OCI-LY1 (cell line): ENCODE results near the gene RCBTB1.
"Not testable (repeated sequence)": the region's sequence is repeated elsewhere in the genome, so short reads cannot be mapped to it uniquely, and the experiment has no call there.

Source experiments
- H2AFZ ChIP-seq: fragments of 200-600 bp; sonication (generic), shearing (Covaris generic); 2 replicates; pipeline ENCODE4 v1.6.0; 2014; ENCODE audit warnings: antibody characterized with exemption, mild to moderate bottlenecking, low read length
- H3F3A ChIP-seq: fragments of 200-600 bp; sonication (generic), shearing (Covaris generic); 2 replicates; pipeline ENCODE4 v1.6.0; 2014; ENCODE audit warnings: mild to moderate bottlenecking, antibody characterized with exemption, low read length, moderate library complexity; ENCODE audit not compliant: insufficient read depth
- H3K27ac ChIP-seq: fragments of 200-600 bp; sonication (generic); 2 replicates; pipeline ENCODE4 v1.5.1; 2014; ENCODE audit warnings: low read length, mixed run types, mild to moderate bottlenecking, low read depth; ENCODE audit not compliant: poor library complexity, severe bottlenecking
- H3K27me3 ChIP-seq: fragments of 200-600 bp; sonication (generic); 2 replicates; pipeline ENCODE4 v1.6.0; 2014; ENCODE audit warnings: antibody characterized with exemption, mild to moderate bottlenecking, low read length, moderate library complexity; ENCODE audit not compliant: insufficient read depth
- H3K36me3 ChIP-seq: fragments of 200-600 bp; sonication (generic); 2 replicates; pipeline ENCODE4 v1.6.1; 2014; ENCODE audit warnings: mild to moderate bottlenecking, antibody characterized with exemption, low read length, moderate library complexity, mixed read lengths; ENCODE audit not compliant: insufficient read depth
- H3K4me1 ChIP-seq: fragments of 200-600 bp; sonication (generic); 2 replicates; pipeline ENCODE4 v1.5.1; 2014; ENCODE audit warnings: mild to moderate bottlenecking, low read length, moderate library complexity; ENCODE audit not compliant: insufficient read depth, severe bottlenecking
- H3K4me2 ChIP-seq: fragments of 200-600 bp; sonication (generic), shearing (Covaris generic); 2 replicates; pipeline ENCODE4 v1.6.1; 2014; ENCODE audit warnings: low read length
- H3K4me3 ChIP-seq: fragments of 200-600 bp; sonication (generic); 2 replicates; pipeline ENCODE4 v1.5.1; 2014; ENCODE audit warnings: low read length, low read depth, mild to moderate bottlenecking, mixed read lengths; ENCODE audit not compliant: poor library complexity, severe bottlenecking
- H3K79me2 ChIP-seq: fragments of 200-600 bp; shearing (Covaris generic); 2 replicates; pipeline ENCODE4 v1.6.1; 2016; ENCODE audit warnings: mixed run types, low read length, mixed read lengths; ENCODE audit not compliant: insufficient read depth
- H3K9ac ChIP-seq: fragments of 200-600 bp; sonication (generic), shearing (Covaris generic); 2 replicates; pipeline ENCODE4 v1.6.1; 2014; ENCODE audit warnings: mild to moderate bottlenecking, low read length, mixed read lengths
- H3K9me2 ChIP-seq: fragments of 200-600 bp; sonication (generic), shearing (Covaris generic); 2 replicates; pipeline ENCODE4 v1.6.1; 2014; ENCODE audit warnings: low read depth, mild to moderate bottlenecking, low read length, mixed read lengths
- H3K9me3 ChIP-seq: fragments of 200-600 bp; shearing (Covaris generic); 2 replicates; pipeline ENCODE4 v1.6.1; 2014; ENCODE audit warnings: low read length, mixed read lengths
- H4K20me1 ChIP-seq: fragments of 200-600 bp; sonication (generic), shearing (Covaris generic); 2 replicates; pipeline ENCODE4 v1.6.0; 2016; ENCODE audit warnings: mild to moderate bottlenecking, low read length; ENCODE audit not compliant: insufficient read depth
- EZH2 ChIP-seq: fragments of 200-600 bp; sonication (generic), shearing (Covaris generic); IDR thresholded peaks from 2 replicates; pipeline ENCODE4 v1.8.0; 2017; ENCODE audit warnings: borderline replicate concordance, mixed run types, mild to moderate bottlenecking, antibody characterized with exemption, low read length, moderate library complexity, mixed read lengths
- TF ChIP-seq, protein P1 (sequence below): fragments of 200-600 bp; sonication (generic), shearing (Covaris generic); IDR thresholded peaks from 2 replicates; pipeline ENCODE4 v1.5.1; 2017; ENCODE audit warnings: mild to moderate bottlenecking, antibody characterized with exemption, low read length, moderate library complexity, mixed read lengths

Gene RCBTB1

DNA sequence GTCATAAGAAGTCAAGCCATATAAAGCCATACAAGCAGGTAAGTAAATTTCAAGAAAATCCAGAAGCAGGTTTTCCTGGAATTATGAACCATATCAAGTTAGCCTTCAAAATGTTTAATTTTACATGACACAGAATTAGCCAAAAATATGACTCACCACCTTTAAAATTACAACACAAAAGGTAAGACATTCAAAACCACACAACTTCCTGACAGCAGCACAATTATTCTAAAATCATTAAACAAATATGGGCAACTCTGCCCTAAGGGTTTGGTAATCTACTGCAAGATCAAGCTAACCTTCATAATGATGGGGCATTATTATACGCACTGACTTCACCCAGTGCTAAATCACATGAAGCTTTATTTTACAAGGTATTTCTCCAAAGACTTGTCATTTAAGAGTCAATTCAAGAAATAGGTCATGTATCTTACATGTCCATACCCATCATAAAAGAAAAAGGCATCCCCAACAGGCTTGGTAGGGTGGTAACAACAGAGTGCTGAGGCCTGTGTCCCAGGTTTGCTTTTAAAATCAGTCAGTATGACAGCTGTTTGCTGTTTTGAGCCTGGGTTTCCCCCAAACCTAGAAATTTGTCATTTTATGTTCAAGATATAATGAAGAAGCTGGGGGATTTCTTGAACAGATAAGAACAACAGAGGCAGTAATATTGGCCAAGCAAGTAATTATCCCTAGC lies 15.2 kb downstream of the RCBTB1 start:
- Histone ChIP-seq H3K9me2 (no peaks in the 10 kb centered on the region), H3F3A (no peaks in the 10 kb centered on the region), H3K27me3 (no peaks in the 10 kb centered on the region), H3K4me1 (peaks cover 23% of the 10 kb centered on the region), H3K4me3 (no peak overlapping the region), H3K4me2 (no peak overlapping the region), H3K9ac (no peak overlapping the region), H3K9me3 (no peaks in the 10 kb centered on the region), H4K20me1 (no peaks in the 10 kb centered on the region), H3K79me2 (0 out of 2 replicates have a peak, but pooled peaks cover 11% of the 10 kb centered on the region), H3K27ac (no peak overlapping the region), H2AFZ (no peak overlapping the region), H3K36me3 (peaks cover 22% of the 10 kb centered on the region)
- TF ChIP-seq, protein P1, sequence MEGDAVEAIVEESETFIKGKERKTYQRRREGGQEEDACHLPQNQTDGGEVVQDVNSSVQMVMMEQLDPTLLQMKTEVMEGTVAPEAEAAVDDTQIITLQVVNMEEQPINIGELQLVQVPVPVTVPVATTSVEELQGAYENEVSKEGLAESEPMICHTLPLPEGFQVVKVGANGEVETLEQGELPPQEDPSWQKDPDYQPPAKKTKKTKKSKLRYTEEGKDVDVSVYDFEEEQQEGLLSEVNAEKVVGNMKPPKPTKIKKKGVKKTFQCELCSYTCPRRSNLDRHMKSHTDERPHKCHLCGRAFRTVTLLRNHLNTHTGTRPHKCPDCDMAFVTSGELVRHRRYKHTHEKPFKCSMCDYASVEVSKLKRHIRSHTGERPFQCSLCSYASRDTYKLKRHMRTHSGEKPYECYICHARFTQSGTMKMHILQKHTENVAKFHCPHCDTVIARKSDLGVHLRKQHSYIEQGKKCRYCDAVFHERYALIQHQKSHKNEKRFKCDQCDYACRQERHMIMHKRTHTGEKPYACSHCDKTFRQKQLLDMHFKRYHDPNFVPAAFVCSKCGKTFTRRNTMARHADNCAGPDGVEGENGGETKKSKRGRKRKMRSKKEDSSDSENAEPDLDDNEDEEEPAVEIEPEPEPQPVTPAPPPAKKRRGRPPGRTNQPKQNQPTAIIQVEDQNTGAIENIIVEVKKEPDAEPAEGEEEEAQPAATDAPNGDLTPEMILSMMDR, result no peak
- TF ChIP-seq EZH2, result no peak

DNA sequence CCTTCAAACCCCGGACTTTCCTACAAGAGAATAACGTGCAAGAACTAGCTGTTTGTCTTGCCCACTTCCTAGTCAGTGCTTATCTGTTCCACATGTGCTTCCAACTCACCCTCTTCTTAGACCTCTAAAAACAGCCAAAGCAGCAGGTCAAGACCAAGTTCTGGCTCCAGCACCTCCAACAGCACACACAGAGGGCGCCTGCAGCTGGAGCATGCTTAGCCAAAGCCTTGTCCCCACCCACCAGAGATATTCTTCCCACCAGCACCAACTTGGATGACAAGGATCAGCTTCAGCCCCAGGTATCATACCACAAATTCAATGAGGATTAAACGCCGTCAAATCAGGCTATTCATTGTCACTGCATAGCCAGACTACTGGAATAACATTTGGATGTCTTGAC lies 17.9 kb downstream of the RCBTB1 start:
- H3K4me2 ChIP-seq, result no peak overlapping the region
- no peak overlapping the region for H2AFZ ChIP-seq
- H3K9me3 ChIP-seq, result no peaks in the 10 kb centered on the region
- peaks cover 23% of the 10 kb centered on the region for H3K4me1 ChIP-seq
- no peaks in the 10 kb centered on the region for H3K27me3 ChIP-seq
- no peak overlapping the region for H3K9ac ChIP-seq
- H3K79me2 ChIP-seq, result 0 out of 2 replicates have a peak, but pooled peaks cover 11% of the 10 kb centered on the region
- H3K4me3 ChIP-seq, result no peak overlapping the region
- no peak overlapping the region for H3K27ac ChIP-seq
- TF ChIP-seq EZH2, result no peak
- TF ChIP-seq, protein P1, result no peak
- no peaks in the 10 kb centered on the region for H3F3A ChIP-seq
- no peaks in the 10 kb centered on the region for H4K20me1 ChIP-seq
- no peaks in the 10 kb centered on the region for H3K9me2 ChIP-seq
- peaks cover 27% of the 10 kb centered on the region for H3K36me3 ChIP-seq

DNA sequence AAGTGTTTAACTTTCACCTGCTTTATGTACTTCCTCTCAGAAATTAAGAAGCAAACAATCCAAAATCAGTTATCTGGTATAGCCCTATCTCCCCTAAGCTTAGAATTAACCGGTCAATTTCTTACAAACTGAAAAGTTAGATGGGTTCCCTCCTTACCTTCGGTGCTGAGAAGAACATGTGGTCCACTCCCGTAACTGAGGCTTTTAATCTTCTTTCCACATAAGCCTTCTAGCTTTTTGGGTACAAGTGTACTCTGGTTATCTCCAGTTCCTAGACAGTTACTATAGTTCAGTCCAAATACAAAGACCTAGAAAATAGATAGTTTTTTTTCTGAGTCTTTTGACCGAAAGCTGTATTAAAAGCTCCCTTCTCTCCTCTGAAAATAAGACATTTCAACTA lies 18.9 kb downstream of the RCBTB1 start:
- TF ChIP-seq, protein P1, result no peak
- TF ChIP-seq EZH2, result no peak
- Histone ChIP-seq H3K9me2 (no peaks in the 10 kb centered on the region), H3K9ac (no peak overlapping the region), H3K9me3 (no peaks in the 10 kb centered on the region), H3K27ac (no peak overlapping the region), H2AFZ (no peak overlapping the region), H3K4me2 (no peak overlapping the region), H3K36me3 (peaks cover 27% of the 10 kb centered on the region), H3K4me3 (no peak overlapping the region), H3K79me2 (0 out of 2 replicates have a peak, but pooled peaks cover 11% of the 10 kb centered on the region), H3K27me3 (no peaks in the 10 kb centered on the region), H3K4me1 (peaks cover 15% of the 10 kb centered on the region), H4K20me1 (no peaks in the 10 kb centered on the region), H3F3A (no peaks in the 10 kb centered on the region)

DNA sequence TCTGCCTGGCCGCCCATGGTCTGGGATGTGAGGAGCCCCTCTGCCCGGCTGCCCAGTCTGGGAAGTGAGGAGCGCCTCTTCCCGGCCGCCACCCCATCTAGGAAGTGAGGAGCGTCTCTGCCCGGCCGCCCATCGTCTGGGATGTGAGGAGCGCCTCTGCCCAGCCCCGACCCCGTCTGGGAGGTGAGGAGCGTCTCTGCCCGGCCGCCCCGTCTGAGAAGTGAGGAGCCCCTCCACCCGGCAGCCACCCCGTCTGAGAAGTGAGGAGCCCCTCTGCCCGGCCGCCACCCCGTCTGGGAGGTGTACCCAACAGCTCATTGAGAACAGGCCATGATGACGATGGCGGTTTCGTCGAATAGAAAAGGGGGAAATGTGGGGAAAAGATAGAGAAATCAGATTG lies 19.9 kb downstream of the RCBTB1 start:
- H3K79me2 ChIP-seq, H3K4me1 ChIP-seq, H4K20me1 ChIP-seq, H3K9me3 ChIP-seq, H3F3A ChIP-seq, H3K27ac ChIP-seq, H3K4me2 ChIP-seq, H2AFZ ChIP-seq, H3K9me2 ChIP-seq, H3K27me3 ChIP-seq, H3K9ac ChIP-seq, H3K4me3 ChIP-seq: not testable (repeated sequence)
- H3K36me3 ChIP-seq, result peaks cover 36% of the 10 kb centered on the region
